GM18507 (cell line): ENCODE data around the gene SLC19A1.

Experiments used
- DNase-seq: peaks from one replicate; pipeline ENCODE4 v3.0.0; 2011; ENCODE audit warnings: low read depth; ENCODE audit not compliant: insufficient read length; ENCODE audit errors: extremely low spot score
- FAIRE-seq: peaks from 2 replicates; lab custom pipeline; 2011; peaks lifted over from hg19 to GRCh38; lab: Jason Lieb, UNC

Gene SLC19A1

GRCh38 chr21:45548711-45549491 is 6.7 kb upstream of the SLC19A1 start:
- DNase-seq = no peak
- no peak for FAIRE-seq

GRCh38 chr21:45547545-45547900 is 5.3 kb upstream of the SLC19A1 start:
- FAIRE-seq = no peak
- DNase-seq = no peak

GRCh38 chr21:45546636-45547544 is 4.7 kb upstream of the SLC19A1 start:
- no peak for FAIRE-seq
- no peak for DNase-seq

DNA sequence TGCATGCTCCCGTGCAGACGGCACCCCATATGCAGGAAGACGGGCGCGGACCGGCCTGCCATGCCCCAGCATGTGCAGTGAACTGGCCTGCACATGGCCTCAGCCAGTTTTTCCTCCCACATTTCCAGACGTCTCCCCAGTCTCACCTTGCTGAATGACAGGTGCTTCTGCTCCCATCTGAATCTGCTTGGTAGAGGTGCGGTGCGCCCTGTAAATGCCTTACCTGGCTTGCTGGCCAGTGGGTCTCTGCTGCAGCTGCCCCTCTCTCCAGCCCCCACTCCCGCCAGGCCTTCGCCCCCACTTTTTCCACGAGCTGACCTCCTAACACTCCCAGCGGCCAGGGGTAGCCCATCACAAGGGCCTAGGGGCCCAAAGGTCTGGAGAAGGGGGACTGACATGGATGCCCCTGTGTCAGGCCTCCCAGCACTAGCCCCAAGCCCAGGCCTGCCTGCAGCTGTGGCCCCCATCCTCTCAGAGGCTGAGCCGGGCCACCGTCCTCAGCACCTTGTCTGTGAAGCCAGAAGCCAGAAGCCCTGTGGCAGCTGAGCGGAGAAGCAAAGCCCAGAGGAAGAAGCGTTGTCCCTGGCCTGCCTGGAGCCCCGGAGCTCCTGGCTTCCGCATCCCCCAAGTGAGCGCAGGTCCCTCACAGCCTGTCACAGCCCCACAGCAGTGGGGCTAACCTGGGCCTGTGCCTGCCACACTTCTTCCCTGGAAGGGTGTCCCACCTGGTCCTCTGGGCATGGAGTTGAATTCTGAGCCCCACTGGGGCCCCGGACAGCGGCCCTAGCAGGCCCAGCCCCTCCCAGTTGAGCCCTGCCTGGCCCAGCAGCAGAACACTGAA is 3.7 kb upstream of the SLC19A1 start:
- FAIRE-seq (no peak), DNase-seq (no peak)

DNA sequence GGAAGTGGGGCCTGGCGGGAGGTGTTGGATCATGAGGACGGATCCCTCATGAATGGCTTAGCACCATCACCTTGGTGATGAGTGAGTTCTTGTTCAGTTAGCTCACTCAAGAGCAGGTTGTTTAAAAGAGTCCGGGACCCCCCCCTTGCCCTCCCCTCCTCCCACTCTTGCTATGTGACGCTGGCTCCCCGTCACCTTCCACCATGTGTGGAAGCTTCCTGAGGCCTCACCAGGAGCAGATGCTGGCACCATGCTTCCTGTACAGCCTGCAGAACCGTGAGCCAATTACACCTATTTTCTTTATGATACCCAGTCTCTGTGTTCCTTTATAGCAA is 3.0 kb upstream of the SLC19A1 start:
- DNase-seq = no peak
- FAIRE-seq = no peak

GRCh38 chr21:45544449-45545235 is 2.4 kb upstream of the SLC19A1 start:
- DNase-seq (no peak), FAIRE-seq (no peak)

GRCh38 chr21:45543710-45544448 is 1.6 kb upstream of the SLC19A1 start:
- no peak for FAIRE-seq
- DNase-seq = no peak

DNA sequence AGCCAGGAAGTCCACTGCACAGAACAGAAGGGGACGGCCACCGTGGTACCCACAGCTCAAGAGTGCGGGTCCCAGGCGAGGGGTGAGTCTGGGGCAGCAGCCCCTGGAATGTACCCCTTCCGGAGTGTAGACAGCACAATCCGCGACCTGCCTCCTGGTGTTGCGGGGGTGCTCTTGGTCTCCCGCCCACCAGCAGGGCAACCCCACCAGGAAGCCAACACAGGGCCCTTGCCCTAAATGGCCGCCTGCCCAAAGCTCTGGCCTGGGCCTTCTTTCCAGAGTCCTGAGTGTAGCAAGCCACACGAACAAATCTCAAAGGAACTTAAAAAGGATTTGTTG is 1.1 kb upstream of the SLC19A1 start:
- no peak for DNase-seq
- no peak for FAIRE-seq

DNA sequence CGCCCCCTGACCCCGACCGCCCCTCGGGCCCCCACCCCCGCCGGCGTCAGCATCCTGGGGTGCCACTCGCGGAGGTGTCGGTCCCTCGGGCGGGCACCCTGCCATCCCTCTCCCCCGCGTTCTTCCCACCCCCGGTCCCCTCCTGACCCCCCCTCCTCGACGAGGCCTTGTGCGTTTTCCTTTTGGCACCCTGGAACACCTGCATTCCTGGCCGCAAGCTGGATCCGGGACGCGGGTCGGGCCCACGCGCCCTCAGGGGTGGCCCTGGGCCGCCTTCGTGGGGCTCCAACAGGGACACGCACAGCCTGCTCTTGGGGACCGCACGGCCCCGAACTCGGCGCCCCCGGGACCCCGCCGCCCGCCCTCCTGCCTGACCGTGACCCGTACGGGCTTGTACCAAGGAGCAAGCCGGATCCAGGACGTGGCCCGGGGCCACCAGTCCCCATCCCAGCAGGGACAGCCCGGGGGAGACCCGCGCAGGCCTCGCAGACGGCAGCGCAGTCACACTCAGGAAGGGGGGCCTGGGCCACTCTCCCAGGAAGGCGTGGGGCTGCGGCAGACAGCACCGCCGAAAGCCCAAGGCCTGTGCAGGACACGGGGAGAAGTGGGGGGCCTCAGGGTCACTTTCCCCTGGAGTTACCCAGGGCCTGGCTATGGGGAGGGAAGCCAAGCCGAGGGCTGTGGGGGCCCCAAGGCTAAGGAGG is 579 bp upstream of the SLC19A1 start:
- no peak for FAIRE-seq

DNA sequence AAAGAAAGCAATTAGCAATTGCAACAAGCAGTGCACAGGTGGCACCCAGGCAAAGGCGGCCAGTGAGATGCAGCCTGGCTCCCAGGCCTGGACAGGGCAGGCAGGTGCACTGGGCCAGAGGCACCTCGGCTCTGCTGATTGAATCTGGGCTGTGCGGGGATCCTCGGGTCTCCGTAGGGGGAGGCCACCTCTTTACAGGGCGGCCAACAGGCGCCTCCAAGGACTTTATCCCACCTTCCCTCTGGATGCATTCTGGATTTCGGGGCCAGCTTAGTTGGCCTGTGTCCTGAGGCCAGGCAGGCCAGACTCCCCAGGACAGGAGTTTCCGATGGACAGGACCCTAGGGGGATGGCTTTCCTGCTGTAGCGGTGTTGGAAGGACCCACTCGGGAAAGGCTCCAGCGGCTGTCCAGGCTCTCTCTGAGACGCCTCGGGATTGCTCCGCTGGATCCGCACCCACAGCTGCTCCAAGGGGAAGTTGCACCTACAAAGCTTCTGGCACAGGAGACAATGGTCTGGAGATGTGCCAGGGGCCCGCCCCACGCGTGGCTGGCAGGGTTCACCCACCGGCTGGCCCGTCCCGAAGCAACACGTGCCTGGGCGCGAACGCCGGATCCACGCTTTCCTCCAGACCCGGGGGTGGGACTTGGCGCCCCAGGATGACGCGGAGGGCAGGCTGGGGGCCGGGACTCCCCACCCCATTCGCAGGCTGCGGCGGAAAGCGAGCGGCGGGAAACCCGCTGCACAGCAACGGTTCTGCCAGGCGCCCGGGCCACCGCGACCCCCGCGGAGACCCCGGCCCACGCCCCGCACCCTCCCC is 810 bp downstream of the SLC19A1 start:
- FAIRE-seq (peak; percentile 71), DNase-seq (peak; percentile 87)

More for the DNA sequence above, 579 bp upstream of the SLC19A1 start:
- no peak for DNase-seq

DNA sequence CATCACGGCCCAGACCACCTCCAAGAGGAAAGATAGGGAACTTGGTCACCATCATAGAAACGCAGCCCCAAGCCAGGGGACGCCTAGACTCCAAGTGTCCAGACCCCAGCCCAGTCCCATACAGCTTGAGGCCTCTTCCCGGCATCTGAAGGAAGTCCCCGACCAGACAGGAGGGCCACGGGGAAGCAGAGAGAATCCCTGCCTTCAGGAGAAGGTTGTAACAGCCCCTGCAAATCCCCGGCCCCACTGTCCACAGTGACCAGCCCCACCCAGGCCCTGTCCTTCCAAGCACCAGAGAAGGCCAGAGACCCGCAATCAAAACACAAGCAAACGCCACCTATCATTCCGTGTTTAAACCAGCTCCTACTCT is 1.7 kb downstream of the SLC19A1 start:
- FAIRE-seq = no peak
- DNase-seq = no peak

DNA sequence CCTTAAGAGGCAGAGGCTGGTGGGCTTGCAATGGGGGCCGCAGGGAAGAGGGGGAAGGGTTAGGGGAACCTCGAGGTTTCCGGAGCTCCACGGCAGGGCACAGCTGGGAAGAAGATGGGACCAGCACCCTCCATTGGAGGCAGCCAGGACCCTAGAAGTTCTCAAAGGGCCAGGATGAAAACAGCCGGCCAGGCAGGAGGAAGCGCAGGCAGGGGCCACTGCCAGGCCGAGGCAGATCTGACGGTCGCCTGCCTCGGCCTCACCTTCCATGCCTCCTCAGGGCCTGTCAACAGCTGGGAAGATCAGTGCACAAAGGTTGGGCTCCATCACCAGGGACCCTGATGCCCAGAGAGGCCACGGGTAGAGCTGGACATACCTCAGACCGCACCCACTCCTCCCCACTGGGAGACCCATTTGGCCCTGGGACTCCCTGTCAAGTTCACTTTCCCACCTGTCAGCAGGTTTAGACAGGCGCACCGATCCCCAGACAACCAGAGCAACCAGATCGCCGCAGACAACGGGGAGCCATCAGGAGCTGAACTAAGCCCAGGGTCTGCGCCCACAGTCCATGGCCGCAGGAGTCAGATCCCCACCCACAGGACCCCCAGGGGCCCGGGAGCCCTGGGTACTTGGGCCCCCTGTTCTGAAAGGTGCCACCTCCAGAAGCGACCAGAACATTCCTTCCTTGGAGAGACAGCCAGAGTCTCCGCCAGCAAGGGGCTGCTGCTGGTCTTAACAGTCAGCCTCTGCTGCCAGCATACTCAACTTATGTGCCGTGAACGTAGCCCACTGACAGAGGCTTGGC is 2.2 kb downstream of the SLC19A1 start:
- FAIRE-seq (no peak), DNase-seq (no peak)

DNA sequence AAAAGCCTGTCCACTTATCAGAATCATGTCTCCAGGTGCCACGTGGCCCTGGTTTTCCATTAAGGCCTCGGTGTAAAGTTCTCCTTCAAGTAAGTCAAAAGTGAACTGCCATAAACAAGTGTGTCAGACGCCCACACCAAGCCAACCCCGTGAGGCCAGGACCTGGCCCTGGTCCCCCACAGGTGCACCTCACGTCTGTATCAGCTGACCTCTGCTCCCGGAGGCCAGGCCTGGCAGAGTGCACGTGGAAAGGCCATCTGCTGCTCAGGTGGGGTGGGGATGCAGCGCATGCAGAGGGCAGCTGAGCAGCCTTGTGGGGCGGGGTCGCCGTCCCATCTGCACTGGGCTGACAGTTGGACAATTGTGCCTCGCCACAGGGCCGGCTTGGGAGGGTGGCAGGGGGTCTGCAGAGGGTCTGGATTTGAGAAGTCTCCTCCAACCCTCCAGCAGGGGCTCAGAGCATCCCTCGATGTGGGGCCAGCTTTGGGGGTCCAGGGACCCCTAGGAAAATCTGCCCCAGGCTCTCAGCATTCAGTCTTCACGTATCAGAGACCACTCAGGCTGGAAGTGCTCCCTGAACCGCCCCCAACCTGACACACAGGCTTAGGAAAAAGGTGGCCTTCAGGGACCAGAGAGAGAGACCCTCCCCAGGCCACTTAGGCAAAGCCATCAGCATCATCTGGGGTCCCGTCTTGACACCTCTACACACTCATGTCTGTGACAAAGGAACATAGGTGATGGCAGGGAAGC is 3.0 kb downstream of the SLC19A1 start:
- FAIRE-seq = no peak

GRCh38 chr21:45538381-45539045 is 3.7 kb downstream of the SLC19A1 start:
- DNase-seq (no peak), FAIRE-seq (no peak)

More for the DNA sequence above, 3.0 kb downstream of the SLC19A1 start:
- DNase-seq = no peak

DNA sequence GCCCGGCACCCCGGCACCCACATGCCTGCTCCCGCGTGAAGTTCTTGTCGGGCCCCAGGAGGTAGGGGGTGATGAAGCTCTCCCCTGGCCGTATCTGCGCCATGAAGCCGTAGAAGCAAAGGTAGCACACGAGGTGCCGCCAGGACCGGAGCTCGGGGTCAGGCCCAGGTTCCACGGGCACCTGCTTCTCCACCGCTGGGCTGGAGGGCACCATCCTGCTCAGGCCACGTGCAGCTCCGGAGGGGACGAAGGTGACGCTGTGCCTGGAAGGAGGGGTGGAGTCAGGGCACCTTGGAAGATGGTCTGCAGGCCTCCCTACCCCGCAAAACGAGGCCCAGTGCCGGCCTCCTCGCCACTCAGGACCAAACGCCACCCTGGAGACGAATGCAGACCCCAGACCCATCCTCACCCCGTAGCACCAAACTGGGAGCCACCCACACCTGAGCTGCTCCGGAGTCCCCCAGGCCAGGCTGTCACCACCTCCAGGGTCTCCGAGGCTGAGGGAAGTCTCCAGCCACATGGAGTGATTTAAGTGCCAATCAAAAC is 4.4 kb downstream of the SLC19A1 start:
- FAIRE-seq (no peak), DNase-seq (no peak)
